Muscle layer of duodenum (tissue), 2 donors: ENCODE results near the gene SLC25A21.

ENCODE experiments used
- H3K27ac ChIP-seq: one replicate; pipeline ENCODE4 v1.7.0; 2013; ENCODE audit warnings: mild to moderate bottlenecking, low read length
- H3K27me3 ChIP-seq: one replicate; pipeline ENCODE4 v1.7.0; 2013; ENCODE audit warnings: low read depth, mild to moderate bottlenecking, control low read depth, low read length
- H3K36me3 ChIP-seq, 2 donors: one replicate each; pipeline ENCODE4 v1.7.0; 2013; ENCODE audit warnings: low read length in 2 of 2, control low read depth in 1 of 2, mild to moderate bottlenecking in 1 of 2; ENCODE audit not compliant: insufficient read depth in 2 of 2, control insufficient read depth in 1 of 2
- H3K4me1 ChIP-seq, 2 donors: one replicate each; pipeline ENCODE4 v1.7.0; 2013; ENCODE audit warnings: low read length in 2 of 2, mild to moderate bottlenecking in 2 of 2, control low read depth in 1 of 2, moderate library complexity in 1 of 2; ENCODE audit not compliant: insufficient read depth in 2 of 2, control insufficient read depth in 1 of 2
- H3K4me3 ChIP-seq, 2 donors: one replicate each; pipeline ENCODE4 v1.7.0; 2013; ENCODE audit warnings: low read length in 2 of 2, low read depth in 1 of 2, mild to moderate bottlenecking in 1 of 2
- H3K9me3 ChIP-seq, 2 donors: one replicate each; pipeline ENCODE4 v1.7.0; 2013; ENCODE audit warnings: low read length in 2 of 2, control low read depth in 1 of 2, mild to moderate bottlenecking in 1 of 2; ENCODE audit not compliant: control insufficient read depth in 1 of 2
- donor health status: healthy.

SLC25A21 gene

DNA sequence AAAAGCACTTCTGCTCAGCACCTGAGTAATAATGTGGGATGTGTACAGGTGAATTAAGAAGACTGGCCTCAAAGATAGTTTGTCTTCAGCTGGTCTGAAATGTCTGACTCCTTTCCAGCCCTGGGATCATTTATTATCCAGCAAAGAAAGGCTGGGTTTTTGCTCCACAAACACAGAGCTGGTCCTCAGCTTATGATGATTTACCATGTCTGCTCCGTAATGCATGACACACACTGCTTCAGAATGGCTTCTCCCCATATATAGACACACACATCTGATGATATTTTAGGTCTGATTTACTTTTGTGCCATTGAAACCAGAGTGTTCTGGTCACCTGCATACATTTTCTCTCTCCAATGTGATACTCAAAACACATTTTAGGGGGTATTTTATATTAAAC lies 225.0 kb downstream of the SLC25A21 start:
- H3K27ac ChIP-seq, result no peak overlapping the region
- H3K36me3 ChIP-seq, result no peaks in the 10 kb centered on the region
- H3K4me3 ChIP-seq, result no peak overlapping the region
- no peaks in the 10 kb centered on the region for H3K4me1 ChIP-seq
- no peaks in the 10 kb centered on the region for H3K27me3 ChIP-seq
- H3K9me3 ChIP-seq, result no peaks in the 10 kb centered on the region

GRCh38 chr14:36946872-36947271 lies 225.5 kb downstream of the SLC25A21 start:
- H3K27me3 ChIP-seq, result no peaks in the 10 kb centered on the region
- no peaks in the 10 kb centered on the region for H3K4me1 ChIP-seq
- no peak overlapping the region for H3K27ac ChIP-seq
- H3K4me3 ChIP-seq, result no peak overlapping the region
- H3K36me3 ChIP-seq, result no peaks in the 10 kb centered on the region
- H3K9me3 ChIP-seq, result no peaks in the 10 kb centered on the region

DNA sequence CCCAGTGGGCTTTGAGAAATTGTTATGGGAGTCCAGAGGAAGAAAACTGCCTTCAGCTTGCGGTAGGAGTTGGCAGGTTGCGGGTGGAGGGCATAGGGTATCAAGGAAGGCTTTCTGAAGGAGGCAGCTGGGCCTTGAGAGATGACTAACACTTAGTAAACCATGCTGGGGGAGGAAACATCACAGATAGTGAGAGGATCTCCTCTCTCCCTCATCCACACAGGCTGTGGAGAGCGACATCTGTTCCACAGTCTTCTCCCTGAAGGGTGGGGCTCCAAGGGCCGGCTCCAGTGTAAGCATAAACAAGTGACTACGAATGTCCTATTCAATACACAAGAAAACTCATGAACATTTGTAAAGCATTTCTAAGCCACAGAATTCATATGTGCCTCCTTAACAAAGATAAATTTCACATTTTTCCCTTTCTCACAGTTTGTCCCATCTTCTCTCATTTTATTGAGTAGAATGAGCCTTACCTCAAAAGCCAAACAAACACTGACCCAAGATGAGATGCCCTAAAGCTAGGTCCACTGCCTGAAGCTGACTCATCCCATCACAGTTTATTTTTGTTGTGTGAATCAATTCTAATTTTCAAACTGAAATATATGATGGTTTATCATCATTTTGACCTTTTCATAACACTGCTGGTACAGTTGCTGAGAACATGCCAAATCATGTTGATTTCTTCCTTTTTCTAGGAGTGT lies 227.9 kb downstream of the SLC25A21 start:
- no peak overlapping the region for H3K27ac ChIP-seq
- H3K4me1 ChIP-seq, result no peaks in the 10 kb centered on the region
- no peaks in the 10 kb centered on the region for H3K27me3 ChIP-seq
- H3K36me3 ChIP-seq, result no peaks in the 10 kb centered on the region
- H3K4me3 ChIP-seq, result no peak overlapping the region
- no peaks in the 10 kb centered on the region for H3K9me3 ChIP-seq

GRCh38 chr14:36942522-36943245 lies 229.7 kb downstream of the SLC25A21 start:
- H3K9me3 ChIP-seq, result no peaks in the 10 kb centered on the region
- no peaks in the 10 kb centered on the region for H3K4me1 ChIP-seq
- H3K27ac ChIP-seq, result no peak overlapping the region
- H3K27me3 ChIP-seq, result no peaks in the 10 kb centered on the region
- no peak overlapping the region for H3K4me3 ChIP-seq
- H3K36me3 ChIP-seq, result no peaks in the 10 kb centered on the region

GRCh38 chr14:36941783-36942521 lies 230.5 kb downstream of the SLC25A21 start:
- no peaks in the 10 kb centered on the region for H3K36me3 ChIP-seq
- H3K27ac ChIP-seq, result no peak overlapping the region
- no peaks in the 10 kb centered on the region for H3K9me3 ChIP-seq
- H3K27me3 ChIP-seq, result no peaks in the 10 kb centered on the region
- H3K4me1 ChIP-seq, result no peaks in the 10 kb centered on the region
- H3K4me3 ChIP-seq, result no peak overlapping the region

- H3K36me3 ChIP-seq, result no peaks in the 10 kb centered on the region
- H3K4me3 ChIP-seq, result no peak overlapping the region
- H3K27ac ChIP-seq, result no peak overlapping the region
- no peaks in the 10 kb centered on the region for H3K9me3 ChIP-seq
- no peaks in the 10 kb centered on the region for H3K27me3 ChIP-seq
- no peaks in the 10 kb centered on the region for H3K4me1 ChIP-seq
These were observed 231.9 kb downstream of the SLC25A21 start for GRCh38 chr14:36940476-36940875.

DNA sequence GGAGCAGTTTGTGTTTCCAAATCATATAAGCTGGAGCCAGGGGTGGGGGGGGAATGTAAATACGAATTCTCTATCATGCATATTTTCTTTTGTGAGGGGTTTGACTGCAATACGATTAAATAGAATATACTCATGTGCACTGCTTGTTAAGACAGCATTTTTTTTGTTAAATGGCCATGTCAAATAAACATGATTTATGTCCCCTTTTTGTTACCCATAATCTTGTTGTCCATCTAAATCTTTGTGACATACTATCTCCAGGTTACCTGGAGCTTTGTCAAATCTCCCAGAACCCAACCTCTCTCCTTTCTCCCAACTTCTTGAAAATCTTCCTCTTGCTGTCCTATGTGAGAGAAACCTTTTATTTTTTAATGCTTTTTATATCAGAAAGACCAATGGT lies 233.1 kb downstream of the SLC25A21 start:
- H3K36me3 ChIP-seq, result no peaks in the 10 kb centered on the region
- no peaks in the 10 kb centered on the region for H3K9me3 ChIP-seq
- no peak overlapping the region for H3K27ac ChIP-seq
- no peaks in the 10 kb centered on the region for H3K27me3 ChIP-seq
- H3K4me1 ChIP-seq, result no peaks in the 10 kb centered on the region
- no peak overlapping the region for H3K4me3 ChIP-seq

- H3K9me3 ChIP-seq, result no peaks in the 10 kb centered on the region
- no peaks in the 10 kb centered on the region for H3K4me1 ChIP-seq
- H3K36me3 ChIP-seq, result no peaks in the 10 kb centered on the region
- H3K27me3 ChIP-seq, result no peaks in the 10 kb centered on the region
- no peak overlapping the region for H3K27ac ChIP-seq
- H3K4me3 ChIP-seq, result no peak overlapping the region
These were observed 233.7 kb downstream of the SLC25A21 start for GRCh38 chr14:36938678-36939077.

DNA sequence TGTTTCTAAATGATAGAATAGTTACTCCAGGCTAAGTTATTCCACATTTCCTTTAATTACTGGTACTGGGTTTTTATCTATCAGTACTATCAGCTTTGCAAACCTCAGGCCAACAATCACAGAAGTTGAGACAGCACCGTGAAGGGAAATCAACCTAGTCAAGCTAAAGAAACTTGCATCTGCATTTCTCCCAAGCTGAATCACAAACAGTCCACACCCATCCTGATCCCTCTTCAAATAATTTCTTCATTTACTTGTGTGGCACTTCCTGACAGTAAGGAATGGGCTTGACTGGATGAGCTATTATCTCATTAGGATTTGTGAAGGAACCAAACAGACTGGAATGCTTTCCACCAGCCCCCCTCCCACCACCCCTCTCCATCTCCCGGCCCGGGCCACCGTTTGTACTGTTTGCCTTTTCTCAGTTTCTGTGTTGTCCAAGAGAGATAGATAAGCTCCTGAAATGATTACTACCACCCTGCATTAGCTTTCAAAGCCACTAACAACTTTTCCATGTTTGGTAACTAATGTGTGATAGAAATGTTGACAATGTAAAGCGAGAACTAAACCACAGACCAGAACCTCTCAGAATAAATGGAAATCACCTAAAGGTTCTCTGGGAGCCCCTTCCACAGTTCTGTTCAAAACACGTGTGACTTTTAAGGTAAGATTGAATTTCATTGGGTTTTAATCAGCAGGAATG lies 236.3 kb downstream of the SLC25A21 start:
- Histone ChIP-seq H3K27me3 (no peaks in the 10 kb centered on the region), H3K36me3 (no peaks in the 10 kb centered on the region), H3K9me3 (no peaks in the 10 kb centered on the region), H3K4me1 (no peaks in the 10 kb centered on the region), H3K4me3 (no peak overlapping the region), H3K27ac (no peak overlapping the region)

- no peaks in the 10 kb centered on the region for H3K4me1 ChIP-seq
- H3K4me3 ChIP-seq, result no peak overlapping the region
- H3K27ac ChIP-seq, result no peak overlapping the region
- no peaks in the 10 kb centered on the region for H3K36me3 ChIP-seq
- H3K27me3 ChIP-seq, result no peaks in the 10 kb centered on the region
- H3K9me3 ChIP-seq, result no peaks in the 10 kb centered on the region
These were observed 238.1 kb downstream of the SLC25A21 start for GRCh38 chr14:36934304-36934703.

- H3K27me3 ChIP-seq, result no peaks in the 10 kb centered on the region
- H3K36me3 ChIP-seq, result no peaks in the 10 kb centered on the region
- no peaks in the 10 kb centered on the region for H3K9me3 ChIP-seq
- no peak overlapping the region for H3K27ac ChIP-seq
- no peaks in the 10 kb centered on the region for H3K4me1 ChIP-seq
- H3K4me3 ChIP-seq, result no peak overlapping the region
These were observed 240.6 kb downstream of the SLC25A21 start for GRCh38 chr14:36931791-36932190.
